Kidney (tissue), 14 donors: Measurements from ENCODE around the gene CTSE. TPM values are rescaled to one million over a fixed set of nuclear protein-coding genes. Genes with fewer than 3 reads are reported as not detected.

Source experiments
- DNase-seq, 5 donors: peaks; one replicate each; pipeline ENCODE4 v3.0.0-alpha.2; 2013 to 2020
- FAIRE-seq: peaks from 2 replicates; lab custom pipeline; 2012; peaks lifted over from hg19 to GRCh38; lab: Jason Lieb, UNC
- H3K27ac ChIP-seq, 2 donors: one replicate each; pipeline ENCODE4 v1.7.0; 2013; ENCODE audit warnings: low read depth in 2 of 2, low read length in 2 of 2, inconsistent platforms in 1 of 2
- H3K27me3 ChIP-seq: one replicate; pipeline ENCODE4 v1.7.1; 2013; ENCODE audit warnings: low read length, inconsistent platforms; ENCODE audit not compliant: control insufficient read depth, insufficient read depth
- H3K36me3 ChIP-seq, 3 donors: one replicate each; pipeline versions ENCODE4 v1.7.0 to v1.7.1; 2013; ENCODE audit warnings: low read length in 3 of 3, control low read depth in 1 of 3, inconsistent platforms in 1 of 3; ENCODE audit not compliant: insufficient read depth in 3 of 3, control insufficient read depth in 2 of 3
- H3K4me1 ChIP-seq, 3 donors: one replicate each; pipeline versions ENCODE4 v1.7.0 to v1.7.1; 2013; ENCODE audit warnings: low read length in 3 of 3, inconsistent platforms in 1 of 3, low read depth in 1 of 3; ENCODE audit not compliant: control insufficient read depth in 2 of 3, insufficient read depth in 2 of 3
- H3K4me3 ChIP-seq, 3 donors: one replicate each; pipeline versions ENCODE4 v1.7.0 to v1.8.1; 2013; ENCODE audit warnings: low read length in 3 of 3, control low read depth in 1 of 3, inconsistent platforms in 1 of 3
- H3K9ac ChIP-seq, 3 donors: one replicate each; pipeline versions ENCODE4 v1.7.0 to v1.7.1; 2013; ENCODE audit warnings: low read length in 3 of 3, control low read depth in 1 of 3, inconsistent platforms in 1 of 3
- H3K9me3 ChIP-seq, 3 donors: one replicate each; pipeline versions ENCODE4 v1.7.0 to v1.7.1; 2013; ENCODE audit warnings: low read length in 3 of 3, control low read depth in 1 of 3, inconsistent platforms in 1 of 3; ENCODE audit not compliant: control insufficient read depth in 2 of 3, insufficient read depth in 1 of 3
- CTCF ChIP-seq: IDR thresholded peaks from 3 replicates; pipeline ENCODE4 v1.5.1; 2012; ENCODE audit warnings: mild to moderate bottlenecking, moderate library complexity, borderline replicate concordance; ENCODE audit not compliant: insufficient read depth; ENCODE audit errors: extremely low read depth
- intact Hi-C: fragments of 100-400 bp; cut with DNase I; formaldehyde crosslinking; loops from one replicate; pipeline ENCODE4 v1.11.1; 2022
- polyA plus RNA-seq: library from polyadenylated mRNA; stranded (reverse); fragments of 350-450 nt; fragmentation: Illumina TruSeq; extraction: RNeasy Lipid Tissue Mini Kit (QIAGEN cat#74804); gene quantifications from one replicate; pipeline ENCODE4 v1.2.3, GENCODE V29; 2014; ENCODE audit warnings: low read depth, low replicate concordance; ENCODE audit not compliant: insufficient read depth
- total RNA-seq: library from RNA; stranded (reverse); fragmentation: NEBNext Ultra II Directional; extraction: Animal tissue kit (Norgen Biotek cat#: 25700); gene quantifications from one replicate; pipeline ENCODE4 v1.2.1, GENCODE V29; 2021
- donor health status: control.
- donor health status: control.
- donor health status: control.
- donor health status: control.
- donor health status: control.
- donor health status: DM: yes; HTN: yes; CAD: no.
- donor health status: Normal renal cell carcinoma (clear cell type).

The CTSE gene
- total and polyA plus RNA-seq, 2 donors from 2014 or later: 1.6 TPM; not detected in 1

GRCh38 chr1:206012086-206012859 is 11.4 kb downstream of the CTSE start:
- no peak overlapping the region for H3K27ac ChIP-seq
- FAIRE-seq: no peak
- no peaks in the 10 kb centered on the region for H3K4me1 ChIP-seq
- H3K4me3 ChIP-seq: no peak overlapping the region
- intact Hi-C loops: no loop called here
- DNase-seq: peak in 3 of 5 donors; percentile 28 to 87 (median 57)
- H3K27me3 ChIP-seq: no peaks in the 10 kb centered on the region
- H3K36me3 ChIP-seq: no peaks in the 10 kb centered on the region
- no peak overlapping the region for H3K9ac ChIP-seq
- no peaks in the 10 kb centered on the region for H3K9me3 ChIP-seq
- no peak for TF ChIP-seq CTCF

DNA sequence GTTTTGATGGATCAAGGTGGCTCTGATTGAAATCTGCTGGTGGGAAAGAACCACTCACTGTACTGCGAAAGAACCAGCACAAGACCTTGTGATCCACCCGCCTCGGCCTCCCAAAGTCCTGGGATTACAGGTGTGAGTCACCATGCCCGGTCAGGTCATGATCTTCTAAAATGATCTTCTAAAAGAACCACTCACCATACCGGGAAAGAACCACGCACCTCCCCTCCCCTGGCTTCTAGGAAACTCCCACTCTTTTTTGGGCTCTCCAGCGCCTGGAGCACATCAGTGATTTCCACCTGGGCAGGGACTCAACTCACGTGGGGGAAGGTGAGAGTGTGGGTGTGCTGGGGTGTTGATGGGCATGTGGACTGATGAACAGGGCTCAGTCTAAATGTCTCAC is 12.6 kb downstream of the CTSE start:
- Histone ChIP-seq H3K27ac (no peak overlapping the region), H3K27me3 (no peaks in the 10 kb centered on the region), H3K36me3 (no peaks in the 10 kb centered on the region), H3K4me1 (no peaks in the 10 kb centered on the region), H3K9me3 (no peaks in the 10 kb centered on the region), H3K4me3 (no peak overlapping the region), H3K9ac (no peak overlapping the region)
- DNase-seq: no peak
- intact Hi-C loops: no loop called here
- no peak for FAIRE-seq
- TF ChIP-seq CTCF: no peak

DNA sequence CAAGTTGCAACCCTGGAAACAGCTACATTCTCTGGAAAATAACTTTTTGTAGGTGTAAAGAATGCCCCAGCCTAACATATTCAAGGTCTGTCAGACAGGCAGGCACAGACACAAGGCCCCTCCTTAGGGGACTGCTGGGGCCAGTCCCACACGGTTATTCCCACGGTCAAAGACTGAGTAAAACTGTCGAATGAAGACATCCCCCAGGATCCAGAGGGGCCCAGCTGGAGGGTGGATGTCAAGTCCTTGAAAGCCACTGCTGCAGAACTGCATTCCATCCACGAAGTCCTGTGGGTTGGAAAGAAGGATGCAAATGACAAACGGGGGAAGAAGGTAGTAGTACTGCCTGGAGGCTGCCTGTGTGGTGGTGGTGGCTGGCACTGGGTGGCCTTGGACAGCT is 13.6 kb downstream of the CTSE start:
- no peak overlapping the region for H3K9ac ChIP-seq
- no peaks in the 10 kb centered on the region for H3K27me3 ChIP-seq
- no peak overlapping the region for H3K27ac ChIP-seq
- no peaks in the 10 kb centered on the region for H3K36me3 ChIP-seq
- TF ChIP-seq CTCF: no peak
- no peak for FAIRE-seq
- peak in 1 of 5 donors; percentile 36 for DNase-seq
- H3K9me3 ChIP-seq: no peaks in the 10 kb centered on the region
- no peak overlapping the region for H3K4me3 ChIP-seq
- no peaks in the 10 kb centered on the region for H3K4me1 ChIP-seq
- intact Hi-C loops: no loop called here
